HG03280 (cell line): ENCODE measurements around the gene DSN1.

Experiments
- ATAC-seq: cut with Tn5 transposase; IDR thresholded peaks from one replicate; pipeline ENCODE4 v1.9.1; 2021; ENCODE audit warnings: mild to moderate bottlenecking, moderate library complexity; ENCODE audit not compliant: unreplicated experiment

The DSN1 gene

GRCh38 chr20:36796117-36796516 is 22.6 kb upstream of the DSN1 start:
- no peak for ATAC-seq

- ATAC-seq: no peak
These were observed 22.1 kb upstream of the DSN1 start for GRCh38 chr20:36795691-36796090.

GRCh38 chr20:36794116-36794474 is 20.5 kb upstream of the DSN1 start:
- no peak for ATAC-seq

GRCh38 chr20:36793294-36794115 is 19.9 kb upstream of the DSN1 start:
- ATAC-seq: no peak

- ATAC-seq: no peak
These were observed 18.9 kb upstream of the DSN1 start for GRCh38 chr20:36792422-36792821.

- no peak for ATAC-seq
These were observed 18.3 kb upstream of the DSN1 start for GRCh38 chr20:36791862-36792261.

GRCh38 chr20:36786663-36787062 is 13.1 kb upstream of the DSN1 start:
- ATAC-seq: no peak

- ATAC-seq: no peak
These were observed 12.7 kb upstream of the DSN1 start for GRCh38 chr20:36786246-36786645.

GRCh38 chr20:36785308-36785707 is 11.7 kb upstream of the DSN1 start:
- no peak for ATAC-seq

- ATAC-seq: no peak
These were observed 11.3 kb upstream of the DSN1 start for GRCh38 chr20:36784900-36785299.

GRCh38 chr20:36784116-36784515 is 10.6 kb upstream of the DSN1 start:
- ATAC-seq: no peak

GRCh38 chr20:36779656-36780025 is 6.1 kb upstream of the DSN1 start:
- no peak for ATAC-seq

GRCh38 chr20:36778831-36779655 is 5.5 kb upstream of the DSN1 start:
- ATAC-seq: no peak

GRCh38 chr20:36777576-36777975 is 4.0 kb upstream of the DSN1 start:
- ATAC-seq: no peak

GRCh38 chr20:36777167-36777566 is 3.6 kb upstream of the DSN1 start:
- no peak for ATAC-seq

- ATAC-seq: no peak
These were observed 2.3 kb upstream of the DSN1 start for GRCh38 chr20:36775826-36776225.

- no peak for ATAC-seq
These were observed 1.6 kb upstream of the DSN1 start for GRCh38 chr20:36775196-36775595.

GRCh38 chr20:36773107-36773596 is 411 bp downstream of the DSN1 start:
- ATAC-seq: peak; percentile 9

GRCh38 chr20:36770680-36771079 is 2.9 kb downstream of the DSN1 start:
- ATAC-seq: no peak

GRCh38 chr20:36768768-36769430 is 4.7 kb downstream of the DSN1 start:
- ATAC-seq: no peak

- ATAC-seq: no peak
These were observed 12.4 kb downstream of the DSN1 start for GRCh38 chr20:36761125-36761524.

GRCh38 chr20:36760647-36761046 is 12.9 kb downstream of the DSN1 start:
- no peak for ATAC-seq
